HepG2 (cell line): ENCODE data around the gene OR9A2. TPM values are rescaled to one million over a fixed set of nuclear protein-coding genes. Genes with fewer than 3 reads are reported as not detected.

Source experiments
- ATAC-seq: fragments of 200-7000 bp; cut with Tn5 transposase; 3 replicates; pipeline ENCODE4 v1.9.1; 2020; ENCODE audit warnings: mild to moderate bottlenecking, moderate library complexity
- BruUV-seq: library from RNA; stranded (reverse); fragments of 400-500 nt; replicated peaks from 2 replicates; lab custom pipeline; 2021; lab: Mats Ljungman, UMichigan
- CTCF ChIA-PET: fragments of 300-600 bp; formaldehyde crosslinking; extraction: SDS; loops from one replicate; lab custom pipeline; 2021; ENCODE audit warnings: low total read pairs, inconsistent platforms, low intra/inter-chr PET ratio; lab: Yijun Ruan, JAX
- POLR2A ChIA-PET: fragments of 350-600 bp; sonication (Branson Sonifier 250); formaldehyde crosslinking; loops from one replicate; lab custom pipeline; 2020; ENCODE audit warnings: antibody characterized with exemption, inconsistent platforms; lab: Yijun Ruan, JAX
- DNase-seq: peaks from one replicate; pipeline ENCODE4 v3.0.0-alpha.2; 2015; ENCODE audit warnings: low spot score
- FAIRE-seq: peaks from 3 replicates; lab custom pipeline; 2011; peaks lifted over from hg19 to GRCh38; lab: Jason Lieb, UNC
- H2AFZ ChIP-seq: one replicate; pipeline ENCODE4 v1.6.1; 2011; ENCODE audit warnings: low read length, inconsistent platforms
- H3K27ac ChIP-seq: fragments of 300-600 bp; 3 replicates; pipeline ENCODE4 v1.8.0; 2011; ENCODE audit warnings: mixed run types, mild to moderate bottlenecking, mixed read lengths, low read length, inconsistent platforms; ENCODE audit not compliant: insufficient read depth; ENCODE audit errors: extremely low read length
- H3K27me3 ChIP-seq, 2 experiments: fragments of 200-600 bp in 1 of 2; 2 replicates in 1 of 2; 3 replicates in 1 of 2; pipeline versions ENCODE4 v1.6.0 to v1.8.0; 2011; ENCODE audit warnings: low read length in 2 of 2, mild to moderate bottlenecking in 2 of 2, moderate library complexity in 2 of 2, inconsistent platforms in 1 of 2; ENCODE audit not compliant: insufficient read depth in 2 of 2, control insufficient read depth in 1 of 2
- H3K36me3 ChIP-seq, 2 experiments: fragments of 200-600 bp in 1 of 2; replicated peaks in 1 of 2; 2 replicates in 1 of 2; 3 replicates in 1 of 2; pipeline versions ENCODE4 v1.5.1 to v1.8.0; 2011; ENCODE audit warnings: low read length in 2 of 2, inconsistent platforms in 1 of 2; ENCODE audit not compliant: insufficient read depth in 2 of 2, control insufficient read depth in 1 of 2
- H3K4me1 ChIP-seq: 2 replicates; pipeline ENCODE4 v1.5.1; 2012; ENCODE audit warnings: low read length, inconsistent platforms; ENCODE audit not compliant: insufficient read depth
- H3K4me2 ChIP-seq: 2 replicates; pipeline ENCODE4 v1.6.0; 2011; ENCODE audit warnings: low read depth, low read length, inconsistent platforms
- H3K4me3 ChIP-seq, 3 experiments: fragments of 200-600 bp in 1 of 3; sonication (generic), shearing (Covaris generic) in 1 of 3; replicated peaks in 1 of 3; 2 replicates each; pipeline ENCODE4 v1.5.1; 2011 to 2016; ENCODE audit warnings: low read length in 3 of 3, inconsistent platforms in 2 of 3, low read depth in 2 of 3, mild to moderate bottlenecking in 2 of 3, control low read depth in 1 of 3, mixed read lengths in 1 of 3; ENCODE audit not compliant: insufficient read depth in 1 of 3
- H3K79me2 ChIP-seq: one replicate; pipeline ENCODE4 v1.6.1; 2011; ENCODE audit warnings: low read length, inconsistent platforms; ENCODE audit not compliant: insufficient read depth
- H3K9ac ChIP-seq: 2 replicates; pipeline ENCODE4 v1.6.0; 2011; ENCODE audit warnings: mild to moderate bottlenecking, low read depth, low read length, inconsistent platforms; ENCODE audit not compliant: insufficient read depth
- H3K9me3 ChIP-seq: 2 replicates; pipeline ENCODE4 v1.5.1; 2012; ENCODE audit warnings: mild to moderate bottlenecking, low read length
- H4K20me1 ChIP-seq: 2 replicates; pipeline ENCODE4 v1.6.0; 2011; ENCODE audit warnings: inconsistent platforms, mild to moderate bottlenecking, low read length, moderate library complexity; ENCODE audit not compliant: insufficient read depth
- CHD4 ChIP-seq: fragments of 200-600 bp; sonication (generic); IDR thresholded peaks from 2 replicates; pipeline ENCODE4 v1.7.0; 2017; ENCODE audit warnings: mild to moderate bottlenecking, low read length, borderline replicate concordance
- GPN1 ChIP-seq: sonication (generic); formaldehyde crosslinking; IDR thresholded peaks from 2 replicates; pipeline ENCODE4 v1.5.1; 2020; ENCODE audit warnings: missing genetic modification reagents, borderline replicate concordance
- ISL2 ChIP-seq: sonication (generic); formaldehyde crosslinking; IDR thresholded peaks from 2 replicates; pipeline ENCODE4 v1.5.0; 2020; ENCODE audit warnings: missing genetic modification reagents
- JUNB ChIP-seq: sonication (generic); formaldehyde crosslinking; IDR thresholded peaks from 2 replicates; pipeline ENCODE4 v1.8.0; 2022; ENCODE audit warnings: missing genetic modification reagents, mild to moderate bottlenecking, borderline replicate concordance
- RXRB ChIP-seq: IDR thresholded peaks from 2 replicates; pipeline ENCODE4 v1.6.1; 2016; ENCODE audit warnings: borderline replicate concordance, missing genetic modification reagents, missing compliant biosample characterization
- TCF12 ChIP-seq, 2 experiments: fragments of 450-650 bp in 1 of 2; sonication (generic) in 1 of 2; formaldehyde crosslinking in 1 of 2; IDR thresholded peaks; 2 replicates each; pipeline versions ENCODE4 v1.6.1 to v1.8.0; 2017 to 2022; ENCODE audit warnings: antibody characterized with exemption in 1 of 2, mild to moderate bottlenecking in 1 of 2, missing genetic modification reagents in 1 of 2, moderate library complexity in 1 of 2
- THAP9 ChIP-seq: sonication (generic); formaldehyde crosslinking; IDR thresholded peaks from 2 replicates; pipeline ENCODE4; 2020; ENCODE audit warnings: missing genetic modification reagents, mild to moderate bottlenecking, borderline replicate concordance
- ZBTB43 ChIP-seq: sonication (generic); formaldehyde crosslinking; conservative IDR thresholded peaks from 2 replicates; pipeline ENCODE4 v1.4.0; 2020; ENCODE audit warnings: missing genetic modification reagents
- ZNF207 ChIP-seq: fragments of 450-650 bp; IDR thresholded peaks from 2 replicates; pipeline ENCODE4 v1.6.1; 2016; ENCODE audit warnings: antibody characterized with exemption, borderline replicate concordance
- ZNF367 ChIP-seq: sonication (generic); formaldehyde crosslinking; IDR thresholded peaks from 2 replicates; pipeline ENCODE4 v1.4.0; 2020; ENCODE audit warnings: missing genetic modification reagents, borderline replicate concordance
- ZNF577 ChIP-seq: sonication (generic); formaldehyde crosslinking; IDR thresholded peaks from 2 replicates; pipeline ENCODE4 v1.4.0; 2020; ENCODE audit warnings: mild to moderate bottlenecking, low read depth, missing genetic modification reagents, borderline replicate concordance
- ZNF607 ChIP-seq: sonication (generic); formaldehyde crosslinking; IDR thresholded peaks from 2 replicates; pipeline ENCODE4 v1.5.1; 2020; ENCODE audit warnings: missing genetic modification reagents, mild to moderate bottlenecking, borderline replicate concordance
- ZNF674 ChIP-seq: sonication (generic); formaldehyde crosslinking; IDR thresholded peaks from 2 replicates; pipeline ENCODE4 v1.5.0; 2020; ENCODE audit warnings: low read depth, mild to moderate bottlenecking, missing genetic modification reagents
- WGBS: methylation state at CpG from one replicate; pipeline ENCODE4 v1.1.6; 2017; ENCODE audit warnings: low lambda C conversion rate; 5-methylcytosine and 5-hydroxymethylcytosine counted together
- in situ Hi-C: cut with HindIII; loops from 2 replicates; pipeline ENCODE4 v1.10.0; 2017; ENCODE audit warnings: low pct_unique_long_range_greater_than_20kb; ENCODE audit not compliant: extremely low pct_ligation_motif_present
- intact Hi-C: fragments of 100-400 bp; cut with micrococcal nuclease; formaldehyde crosslinking; loops from one replicate; pipeline ENCODE4 v1.10.0; 2022; ENCODE audit not compliant: unreplicated experiment
- polyA plus RNA-seq, 8 experiments: library from polyadenylated mRNA; depleted of rRNA in 3 of 8; stranded (reverse) in 7 of 8; unstranded in 1 of 8; fragments of >200 nt; fragmentation: Illumina TruSeq in 4 of 8; extraction: Trizol in 4 of 8; gene quantifications; 2 replicates each; pipeline versions ENCODE4 v1.2.1 to v1.2.3, GENCODE V29; 2011 to 2016; ENCODE audit warnings: low read depth in 4 of 8, missing spikeins in 1 of 8, mixed read lengths in 1 of 8; ENCODE audit not compliant: insufficient read depth in 1 of 8
- total RNA-seq, 5 experiments: library from RNA; depleted of rRNA; stranded (reverse); fragments of >200 nt; fragmentation: Illumina TruSeq; extraction: Trizol; gene quantifications; 2 replicates each; pipeline ENCODE4 v1.2.3, GENCODE V29; 2016; ENCODE audit warnings: low read depth in 1 of 5
- TF ChIP-seq, protein P1 (sequence below): sonication (generic); formaldehyde crosslinking; IDR thresholded peaks from 2 replicates; pipeline ENCODE4 v1.4.0; 2020; ENCODE audit warnings: missing genetic modification reagents

OR9A2 gene
- total and polyA plus RNA-seq, 2 of the 13 experiments (the other 11 are each of a cell fraction or from before 2014, with no cell fraction given) = not detected

- no peaks in the 10 kb centered on the region for H3K9me3 ChIP-seq
- H3K27ac ChIP-seq = no peak overlapping the region
- H3K4me2 ChIP-seq = no peak overlapping the region
- H4K20me1 ChIP-seq = no peaks in the 10 kb centered on the region
- no peaks in the 10 kb centered on the region for H3K4me1 ChIP-seq
- ChIA-PET POLR2A (no interaction called here), CTCF (no interaction called here)
- no peak overlapping the region for H2AFZ ChIP-seq
- intact Hi-C loops = no loop called here
- no peak for DNase-seq
- ATAC-seq = no peak
- no peaks in the 10 kb centered on the region for H3K27me3 ChIP-seq
- H3K4me3 ChIP-seq = no peak overlapping the region
- FAIRE-seq = no peak
- in situ Hi-C loops = no loop called here
- BruUV-seq = no TSS peak
- TF ChIP-seq GPN1 (CRISPR knock-in tag) = no peak
- no peak for TF ChIP-seq ZNF367
- no peak for TF ChIP-seq RXRB (CRISPR knock-in tag)
- TF ChIP-seq, all 625 proteins: peak for 0
- Histone ChIP-seq H3K36me3 (no peaks in the 10 kb centered on the region), H3K9ac (no peak overlapping the region), H3K79me2 (no peaks in the 10 kb centered on the region)
Observed at GRCh38 chr7:143018931-143019330, 8.0 kb downstream of the OR9A2 start.

GRCh38 chr7:143016996-143017395, 9.9 kb downstream of the OR9A2 start:
- CTCF ChIA-PET = no interaction called here
- H2AFZ ChIP-seq = no peak overlapping the region
- no peak overlapping the region for H3K27ac ChIP-seq
- in situ Hi-C loops (no loop called here), intact Hi-C loops (no loop called here)
- no TSS peak for BruUV-seq
- DNase-seq = no peak
- no peaks in the 10 kb centered on the region for H3K36me3 ChIP-seq
- no peaks in the 10 kb centered on the region for H3K9me3 ChIP-seq
- H4K20me1 ChIP-seq = no peaks in the 10 kb centered on the region
- no peaks in the 10 kb centered on the region for H3K79me2 ChIP-seq
- POLR2A ChIA-PET = no interaction called here
- no peak for FAIRE-seq
- H3K4me3 ChIP-seq = no peak overlapping the region
- no peak overlapping the region for H3K4me2 ChIP-seq
- no peak for ATAC-seq
- H3K4me1 ChIP-seq = no peaks in the 10 kb centered on the region
- 0% methylated on average over 2 of the region's 2 CpGs for WGBS
- H3K27me3 ChIP-seq = no peaks in the 10 kb centered on the region; a peak in 1 of 5 replicates
- H3K9ac ChIP-seq = no peak overlapping the region
- no peak for TF ChIP-seq JUNB (CRISPR knock-in tag)
- TF ChIP-seq ZNF607 (CRISPR knock-in tag) = no peak
- no peak for TF ChIP-seq ZNF674 (CRISPR knock-in tag)
- TF ChIP-seq, protein P1, sequence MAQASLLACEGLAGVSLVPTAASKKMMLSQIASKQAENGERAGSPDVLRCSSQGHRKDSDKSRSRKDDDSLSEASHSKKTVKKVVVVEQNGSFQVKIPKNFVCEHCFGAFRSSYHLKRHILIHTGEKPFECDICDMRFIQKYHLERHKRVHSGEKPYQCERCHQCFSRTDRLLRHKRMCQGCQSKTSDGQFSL (CRISPR knock-in tag) = no peak
- TF ChIP-seq ISL2 (CRISPR knock-in tag) = no peak
- no peak for TF ChIP-seq ZBTB43 (CRISPR knock-in tag)
- TF ChIP-seq THAP9 = no peak
- TF ChIP-seq ZNF207 = no peak
- no peak for TF ChIP-seq CHD4
- TF ChIP-seq ZNF577 (CRISPR knock-in tag) = no peak
- no peak for TF ChIP-seq TCF12 (IDR thresholded peaks at IDR 0.05)
- TF ChIP-seq TCF12 (CRISPR knock-in tag; IDR thresholded peaks at IDR 0.05) = no peak
